ENCODE data around the gene CUBN.

The CUBN gene

DNA sequence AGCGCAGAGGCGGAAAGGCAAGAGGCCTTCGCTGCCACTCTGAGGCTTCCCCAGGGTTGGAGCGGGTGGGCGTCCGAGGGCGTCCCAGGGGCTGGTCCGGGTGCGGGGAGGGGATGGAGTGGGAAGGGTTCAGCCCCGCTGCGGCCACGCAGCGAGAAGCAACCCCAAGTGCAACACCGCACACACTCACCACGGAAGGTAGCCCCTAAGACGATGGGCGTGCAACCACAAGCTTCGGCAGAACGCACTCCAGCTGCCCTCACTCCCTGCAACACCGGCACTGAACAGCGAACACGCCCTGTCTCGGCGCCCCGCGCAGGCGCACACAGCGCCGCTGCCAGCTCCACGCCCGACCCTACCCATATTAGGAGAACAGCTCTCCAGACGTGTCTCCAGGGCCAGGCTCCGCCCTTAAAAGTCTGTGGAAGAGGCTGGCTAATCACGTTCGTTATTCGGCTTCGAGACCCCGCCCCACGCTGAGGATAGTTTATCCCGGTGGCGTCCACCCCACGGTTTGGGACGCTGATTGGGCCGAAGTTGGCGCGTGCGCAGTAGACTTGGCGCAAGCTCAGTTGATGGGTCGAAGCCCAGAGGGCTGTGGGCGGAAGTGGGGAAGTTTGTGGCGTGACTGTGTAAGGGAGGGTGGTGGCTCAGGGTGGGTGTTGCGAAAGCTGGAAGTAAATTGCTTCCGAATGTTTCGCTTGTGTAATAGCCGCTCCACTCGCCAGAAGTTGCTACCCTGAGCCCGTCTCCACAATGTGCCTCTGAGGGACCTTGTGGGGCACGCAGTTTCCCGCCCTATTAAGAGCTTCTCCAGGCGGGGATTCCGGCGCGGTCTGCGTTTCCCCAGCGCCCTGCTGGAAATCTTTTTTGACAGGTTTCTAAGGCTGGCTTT lies 312.2 kb downstream of the CUBN start, which contains the start of gene RSU1:
Gene RSU1, minus strand, starts transcription at position 300 of the 895 bp plus-strand sequence. CDS start 343 bp downstream, outside the sequence.
- TF ChIP-seq, protein P1, sequence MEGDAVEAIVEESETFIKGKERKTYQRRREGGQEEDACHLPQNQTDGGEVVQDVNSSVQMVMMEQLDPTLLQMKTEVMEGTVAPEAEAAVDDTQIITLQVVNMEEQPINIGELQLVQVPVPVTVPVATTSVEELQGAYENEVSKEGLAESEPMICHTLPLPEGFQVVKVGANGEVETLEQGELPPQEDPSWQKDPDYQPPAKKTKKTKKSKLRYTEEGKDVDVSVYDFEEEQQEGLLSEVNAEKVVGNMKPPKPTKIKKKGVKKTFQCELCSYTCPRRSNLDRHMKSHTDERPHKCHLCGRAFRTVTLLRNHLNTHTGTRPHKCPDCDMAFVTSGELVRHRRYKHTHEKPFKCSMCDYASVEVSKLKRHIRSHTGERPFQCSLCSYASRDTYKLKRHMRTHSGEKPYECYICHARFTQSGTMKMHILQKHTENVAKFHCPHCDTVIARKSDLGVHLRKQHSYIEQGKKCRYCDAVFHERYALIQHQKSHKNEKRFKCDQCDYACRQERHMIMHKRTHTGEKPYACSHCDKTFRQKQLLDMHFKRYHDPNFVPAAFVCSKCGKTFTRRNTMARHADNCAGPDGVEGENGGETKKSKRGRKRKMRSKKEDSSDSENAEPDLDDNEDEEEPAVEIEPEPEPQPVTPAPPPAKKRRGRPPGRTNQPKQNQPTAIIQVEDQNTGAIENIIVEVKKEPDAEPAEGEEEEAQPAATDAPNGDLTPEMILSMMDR (conservative IDR thresholded peaks at IDR 0.05; ENCODE audit: low read depth, low read length) = no peak
- peak; percentile 98 for DNase-seq (ENCODE audit: low read depth)
- peak within 1 kb of the TSS; percentile 83 for H3K4me3 ChIP-seq (ENCODE audit: low read length)

DNA sequence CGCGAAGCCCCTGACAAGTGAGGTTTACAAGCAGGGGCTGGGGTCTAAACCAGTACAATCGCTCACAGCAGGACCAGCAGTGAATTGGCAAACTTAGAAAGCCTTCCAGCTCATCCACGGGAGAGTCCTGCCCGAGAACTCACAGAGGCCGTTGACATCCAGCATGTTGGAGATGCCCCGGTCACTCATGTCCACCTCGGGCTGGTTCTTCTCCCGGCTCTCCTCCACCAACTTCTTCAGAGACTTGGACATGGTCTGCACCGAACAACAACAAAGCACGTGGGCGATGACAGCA lies 312.8 kb downstream of the CUBN start:
- peak overlapping the region; percentile 83 for H3K4me3 ChIP-seq (ENCODE audit: low read length)
- DNase-seq (ENCODE audit: low read depth) = no peak
- TF ChIP-seq, protein P1 (conservative IDR thresholded peaks at IDR 0.05; ENCODE audit: low read depth, low read length) = no peak

DNA sequence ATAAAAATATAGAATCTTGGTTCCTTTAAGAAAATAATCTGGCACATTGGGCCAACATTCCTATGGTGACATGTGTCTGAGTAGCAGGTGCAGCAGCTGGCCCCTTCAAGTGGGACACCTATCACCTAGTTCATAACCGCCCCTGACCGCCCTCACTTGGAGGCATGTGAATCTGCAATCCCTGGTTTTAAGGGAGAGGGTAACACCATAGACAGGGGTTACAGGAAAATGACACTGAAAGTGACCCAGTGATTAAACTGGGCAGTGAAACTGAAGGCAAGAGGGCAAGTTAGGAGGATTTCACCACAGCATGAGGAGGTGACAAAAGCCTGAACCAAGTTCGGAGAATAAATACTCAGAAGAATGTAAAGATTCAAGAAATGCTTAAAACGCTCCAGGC lies 313.4 kb downstream of the CUBN start:
- DNase-seq (ENCODE audit: low read depth) = no peak
- H3K4me3 ChIP-seq (ENCODE audit: low read length) = peak overlapping the region; percentile 83
- TF ChIP-seq, protein P1 (conservative IDR thresholded peaks at IDR 0.05; ENCODE audit: low read depth, low read length) = no peak

DNA sequence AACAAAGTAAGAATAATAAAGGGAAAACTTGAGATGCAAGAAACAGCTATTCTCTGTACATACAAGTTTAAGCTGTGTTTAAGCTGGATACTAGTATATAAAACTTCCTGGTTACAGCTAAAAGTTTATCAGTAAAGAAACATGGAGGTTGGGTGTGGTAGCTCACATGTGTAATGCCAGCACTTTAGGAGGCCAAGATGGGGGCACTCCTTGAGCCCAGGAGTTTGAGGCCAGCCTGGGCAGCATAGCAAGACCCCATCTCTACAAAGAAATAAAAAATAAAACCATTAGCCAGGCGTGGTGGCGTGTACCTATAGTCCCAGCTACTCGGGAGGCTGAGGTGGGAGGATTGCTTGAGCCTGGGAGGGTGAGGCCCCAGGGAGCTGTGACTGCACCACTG lies 315.6 kb downstream of the CUBN start:
- no peak for DNase-seq (ENCODE audit: low read depth)
- H3K4me3 ChIP-seq (ENCODE audit: low read length) = no peak overlapping the region
- TF ChIP-seq, protein P1 (conservative IDR thresholded peaks at IDR 0.05; ENCODE audit: low read depth, low read length) = no peak

DNA sequence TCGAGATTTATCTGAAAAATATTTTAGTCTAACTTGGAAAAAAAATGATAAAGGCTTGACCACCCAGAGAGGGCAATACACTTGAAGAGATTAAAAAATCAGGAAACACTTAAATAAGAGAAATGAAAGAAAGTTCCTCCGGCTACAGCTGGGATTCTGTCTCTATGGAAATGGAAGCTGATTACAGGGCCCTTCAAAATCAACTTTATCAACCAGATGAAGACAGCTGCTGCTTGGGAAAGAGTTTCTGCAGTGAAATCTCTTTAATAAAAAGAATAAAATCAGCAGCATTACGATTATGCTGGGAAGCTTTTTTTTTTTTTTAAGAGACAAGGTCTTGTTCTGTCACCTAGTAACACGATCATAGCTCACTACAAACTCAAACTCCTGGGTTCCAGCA lies 316.9 kb downstream of the CUBN start:
- TF ChIP-seq, protein P1 (conservative IDR thresholded peaks at IDR 0.05; ENCODE audit: low read depth, low read length) = no peak

DNA sequence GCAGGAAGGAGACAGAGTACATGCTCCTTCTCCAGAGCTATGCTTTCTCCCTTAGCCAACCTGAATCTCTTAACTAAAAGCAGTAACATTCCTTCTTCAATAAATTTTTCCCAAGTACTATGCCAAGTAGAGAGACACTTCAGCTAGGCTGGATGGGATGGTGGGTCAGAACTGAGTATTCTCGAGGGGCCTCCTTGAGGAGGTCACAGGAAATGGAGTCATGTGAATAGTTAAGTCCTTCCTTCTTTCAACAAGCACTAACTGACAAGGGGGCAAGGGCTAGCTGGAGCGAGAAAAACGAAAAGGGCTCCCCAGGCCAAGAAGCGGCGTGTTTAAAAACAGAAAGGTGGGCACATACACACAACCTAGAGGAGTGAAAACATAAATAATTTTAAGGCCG lies 317.8 kb downstream of the CUBN start:
- H3K4me3 ChIP-seq (ENCODE audit: low read length) = no peak overlapping the region
- no peak for DNase-seq (ENCODE audit: low read depth)
- TF ChIP-seq, protein P1 (conservative IDR thresholded peaks at IDR 0.05; ENCODE audit: low read depth, low read length) = no peak

More for the DNA sequence above, 316.9 kb downstream of the CUBN start:
- no peak overlapping the region for H3K4me3 ChIP-seq (ENCODE audit: low read length)
- no peak for DNase-seq (ENCODE audit: low read depth)

DNA sequence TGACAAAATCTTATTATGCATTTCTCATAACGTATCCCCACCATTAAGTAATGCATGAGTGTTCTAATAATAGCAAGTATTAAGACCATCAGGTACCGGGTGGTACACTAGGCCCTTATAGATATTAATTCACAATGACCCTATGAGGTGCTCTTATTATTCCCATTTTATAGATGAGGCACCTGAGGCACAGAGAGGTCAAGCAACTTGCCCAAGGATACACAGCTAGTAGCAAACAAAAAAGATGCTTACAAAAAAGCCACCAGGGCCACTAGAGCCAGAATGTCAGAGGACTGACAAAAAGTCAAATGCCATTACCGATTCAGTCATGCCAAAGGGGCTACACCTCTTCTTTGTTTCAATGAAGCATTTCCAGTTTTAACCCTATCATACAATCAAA lies 318.3 kb downstream of the CUBN start:
- TF ChIP-seq, protein P1 (conservative IDR thresholded peaks at IDR 0.05; ENCODE audit: low read depth, low read length) = no peak
- DNase-seq (ENCODE audit: low read depth) = no peak
- no peak overlapping the region for H3K4me3 ChIP-seq (ENCODE audit: low read length)

Data from retinal pigment epithelial cell (primary cell).